OCI-LY3 (cell line): Measurements from ENCODE around the gene RHBG.

Experiments
- H2AFZ ChIP-seq: fragments of 200-600, 300-600 bp; shearing (Covaris generic); 2 replicates; pipeline ENCODE4 v1.6.0; 2014; ENCODE audit warnings: antibody characterized with exemption, low read depth, low read length
- H3K27ac ChIP-seq: fragments of 200-600, 300-600 bp; sonication (generic); 2 replicates; pipeline ENCODE4 v1.5.1; 2014; ENCODE audit warnings: mild to moderate bottlenecking, low read length, moderate library complexity, mixed read lengths
- H3K27me3 ChIP-seq: fragments of 200-600, 300-600 bp; sonication (generic); 2 replicates; pipeline ENCODE4 v1.6.1; 2014; ENCODE audit warnings: low read depth, low read length, mixed read lengths
- H3K36me3 ChIP-seq: fragments of 200-600, 300-600 bp; sonication (generic); replicated peaks from 2 replicates; pipeline ENCODE3; 2014; ENCODE audit warnings: low read depth, low read length, mixed read lengths
- H3K4me1 ChIP-seq: fragments of 300-600, 200-600 bp; sonication (generic); 2 replicates; pipeline ENCODE4 v1.6.1; 2014; ENCODE audit warnings: low read length, mixed read lengths
- H3K4me2 ChIP-seq: fragments of 200-600, 300-600 bp; sonication (generic); 2 replicates; pipeline ENCODE4 v1.6.1; 2014; ENCODE audit warnings: low read length, mixed read lengths
- H3K4me3 ChIP-seq: fragments of 300-600, 200-600 bp; sonication (generic); 2 replicates; pipeline ENCODE4 v1.5.1; 2014; ENCODE audit warnings: antibody characterized with exemption, mild to moderate bottlenecking, low read length, moderate library complexity
- H3K79me2 ChIP-seq: fragments of 300-600, 200-600 bp; shearing (Covaris generic); 2 replicates; pipeline ENCODE4 v1.6.1; 2014; ENCODE audit warnings: mild to moderate bottlenecking, low read length, mixed read lengths
- H3K9ac ChIP-seq: fragments of 300-600, 200-600 bp; shearing (Covaris generic); 2 replicates; pipeline ENCODE4 v1.6.0; 2014; ENCODE audit warnings: mild to moderate bottlenecking, low read length, moderate library complexity
- H3K9me3 ChIP-seq: fragments of 200-600, 300-600 bp; shearing (Covaris generic); 2 replicates; pipeline ENCODE4 v1.6.1; 2014; ENCODE audit warnings: low read length, mixed read lengths; ENCODE audit not compliant: insufficient read depth
- H4K20me1 ChIP-seq: fragments of 200-600, 300-600 bp; sonication (generic); 2 replicates; pipeline ENCODE4 v1.6.1; 2016; ENCODE audit warnings: low read length, mixed read lengths; ENCODE audit not compliant: insufficient read depth
- CTCF ChIP-seq: fragments of 200-600, 300-600 bp; sonication (generic); IDR thresholded peaks from 2 replicates; pipeline ENCODE4 v1.5.1; 2014; ENCODE audit warnings: antibody characterized with exemption, low read length, low read depth
- EZH2phosphoT487 ChIP-seq: fragments of 200-600 bp; shearing (Covaris generic); IDR thresholded peaks from 2 replicates; pipeline ENCODE4 v1.6.1; 2018; ENCODE audit warnings: antibody characterized with exemption, mixed run types, low read depth

RHBG gene

DNA sequence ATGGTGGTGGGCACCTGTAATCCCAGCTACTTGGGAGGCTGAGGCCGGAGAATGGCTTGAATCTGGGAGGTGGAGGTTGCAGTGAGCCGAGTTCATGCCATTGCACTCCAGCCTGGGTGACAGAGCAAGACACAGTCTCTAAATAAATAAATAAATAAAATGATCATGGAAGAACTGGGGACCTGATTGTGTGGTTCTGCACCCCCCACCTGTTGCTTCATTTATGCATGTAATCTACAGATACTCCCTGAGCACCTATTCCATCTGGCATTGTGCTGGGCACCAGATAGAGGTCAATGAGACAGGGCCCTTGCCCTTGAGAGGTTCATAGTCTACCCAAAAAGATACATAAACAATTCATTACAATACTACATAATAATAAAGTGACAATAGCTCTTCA is 11.0 kb upstream of the RHBG start:
- Histone ChIP-seq H3K36me3 (no peaks in the 10 kb centered on the region), H3K79me2 (no peaks in the 10 kb centered on the region), H3K27ac (no peak overlapping the region), H2AFZ (no peak overlapping the region), H3K4me2 (no peak overlapping the region), H4K20me1 (no peaks in the 10 kb centered on the region), H3K4me1 (peaks cover 8% of the 10 kb centered on the region), H3K4me3 (no peak overlapping the region), H3K9me3 (no peaks in the 10 kb centered on the region), H3K27me3 (peaks cover 37% of the 10 kb centered on the region), H3K9ac (no peak overlapping the region)
- TF ChIP-seq EZH2phosphoT487 (no peak), CTCF (no peak)

GRCh38 chr1:156358641-156359040 is 10.4 kb upstream of the RHBG start:
- no peak overlapping the region for H3K27ac ChIP-seq
- H3K4me3 ChIP-seq: no peak overlapping the region
- H3K36me3 ChIP-seq: no peaks in the 10 kb centered on the region
- H3K4me2 ChIP-seq: no peak overlapping the region
- TF ChIP-seq EZH2phosphoT487 (no peak), CTCF (no peak)
- no peaks in the 10 kb centered on the region for H4K20me1 ChIP-seq
- H3K4me1 ChIP-seq: peaks cover 8% of the 10 kb centered on the region
- H3K27me3 ChIP-seq: peaks cover 34% of the 10 kb centered on the region
- H2AFZ ChIP-seq: no peak overlapping the region
- H3K9me3 ChIP-seq: no peaks in the 10 kb centered on the region
- no peaks in the 10 kb centered on the region for H3K79me2 ChIP-seq
- H3K9ac ChIP-seq: no peak overlapping the region

DNA sequence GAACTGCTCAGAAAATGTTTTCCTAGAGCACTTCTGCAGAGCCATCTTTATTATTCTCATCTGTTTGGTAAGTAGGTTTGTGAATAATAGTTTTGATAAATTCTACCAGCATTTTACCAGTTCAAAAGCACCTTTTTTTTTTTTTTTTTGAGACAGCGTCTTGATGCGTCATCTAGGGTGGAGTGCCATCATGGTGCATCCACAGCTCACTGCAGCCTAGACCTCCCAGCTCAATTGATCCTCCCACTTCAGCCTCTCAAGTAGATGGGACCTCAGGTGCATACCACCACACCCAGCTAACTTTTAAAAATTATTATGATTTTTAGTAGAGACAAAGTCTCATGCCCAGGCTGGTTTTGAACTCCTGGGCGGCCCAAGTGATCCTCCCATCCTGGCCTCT is 9.8 kb upstream of the RHBG start:
- no peaks in the 10 kb centered on the region for H3K36me3 ChIP-seq
- peaks cover 8% of the 10 kb centered on the region for H3K4me1 ChIP-seq

DNA sequence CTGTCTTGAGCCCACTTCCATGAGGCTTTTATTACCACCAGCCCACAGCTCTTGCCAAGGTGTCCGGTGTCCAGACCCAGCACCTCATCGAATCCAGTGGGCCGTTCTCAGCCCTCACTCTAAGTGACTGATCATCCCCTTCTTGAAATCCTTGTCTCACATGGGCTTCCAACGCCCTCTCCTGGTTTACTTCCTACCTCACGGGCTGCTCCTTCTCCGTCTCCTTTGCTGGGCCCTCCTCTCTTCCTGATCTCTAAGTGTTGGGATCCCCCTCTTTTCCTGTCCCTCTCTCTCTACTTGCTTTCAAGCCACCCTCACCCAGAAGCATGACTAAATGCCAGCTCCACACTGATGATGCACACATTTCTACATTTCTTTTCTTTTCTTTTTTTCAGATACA is 9.0 kb upstream of the RHBG start:
- H3K27ac ChIP-seq: no peak overlapping the region
- no peak for TF ChIP-seq EZH2phosphoT487
- no peak for TF ChIP-seq CTCF
- no peak overlapping the region for H3K4me2 ChIP-seq
- peaks cover 23% of the 10 kb centered on the region for H3K27me3 ChIP-seq
- H2AFZ ChIP-seq: no peak overlapping the region
- H3K9me3 ChIP-seq: no peaks in the 10 kb centered on the region
- no peak overlapping the region for H3K9ac ChIP-seq
- H3K79me2 ChIP-seq: no peaks in the 10 kb centered on the region
- no peaks in the 10 kb centered on the region for H4K20me1 ChIP-seq
- peaks cover 8% of the 10 kb centered on the region for H3K4me1 ChIP-seq
- no peak overlapping the region for H3K4me3 ChIP-seq
- H3K36me3 ChIP-seq: no peaks in the 10 kb centered on the region

More for the DNA sequence above, 9.8 kb upstream of the RHBG start:
- Histone ChIP-seq H4K20me1 (no peaks in the 10 kb centered on the region), H3K9me3 (no peaks in the 10 kb centered on the region), H3K27ac (no peak overlapping the region), H2AFZ (no peak overlapping the region), H3K4me3 (no peak overlapping the region), H3K4me2 (no peak overlapping the region), H3K27me3 (peaks cover 30% of the 10 kb centered on the region), H3K79me2 (no peaks in the 10 kb centered on the region), H3K9ac (no peak overlapping the region)
- TF ChIP-seq EZH2phosphoT487: no peak
- no peak for TF ChIP-seq CTCF
